22Rv1 (cell line): ENCODE data around the gene PAQR8.

Experiments used
- H3K27ac ChIP-seq: fragments of 450-650 bp; 2 replicates; pipeline ENCODE4 v1.5.1; 2017
- CTCF ChIP-seq: fragments of 450-650 bp; IDR thresholded peaks from 2 replicates; pipeline ENCODE4 v1.5.1; 2017; ENCODE audit warnings: mild to moderate bottlenecking
- ZFX ChIP-seq: fragments of 450-650 bp; IDR thresholded peaks from 2 replicates; pipeline ENCODE4 v1.6.1; 2017; ENCODE audit warnings: antibody characterized with exemption, borderline replicate concordance

The PAQR8 gene

GRCh38 chr6:52335576-52335975 lies 26.4 kb upstream of the PAQR8 start:
- no peak for TF ChIP-seq ZFX
- no peak for TF ChIP-seq CTCF
- no peak overlapping the region for H3K27ac ChIP-seq

- TF ChIP-seq ZFX (no peak), CTCF (no peak)
- no peak overlapping the region for H3K27ac ChIP-seq
These were observed 24.9 kb upstream of the PAQR8 start for GRCh38 chr6:52336919-52337561.

- no peak for TF ChIP-seq CTCF
- TF ChIP-seq ZFX: no peak
- H3K27ac ChIP-seq: no peak overlapping the region
These were observed 24.2 kb upstream of the PAQR8 start for GRCh38 chr6:52337633-52338290.

GRCh38 chr6:52340603-52340880 lies 21.4 kb upstream of the PAQR8 start:
- H3K27ac ChIP-seq: no peak overlapping the region
- no peak for TF ChIP-seq CTCF
- no peak for TF ChIP-seq ZFX

- H3K27ac ChIP-seq: no peak overlapping the region
- no peak for TF ChIP-seq ZFX
- no peak for TF ChIP-seq CTCF
These were observed 20.2 kb upstream of the PAQR8 start for GRCh38 chr6:52341561-52342260.

GRCh38 chr6:52345311-52345710 lies 16.6 kb upstream of the PAQR8 start:
- no peak overlapping the region for H3K27ac ChIP-seq
- TF ChIP-seq CTCF (no peak), ZFX (no peak)

GRCh38 chr6:52346503-52346902 lies 15.4 kb upstream of the PAQR8 start:
- no peak overlapping the region for H3K27ac ChIP-seq
- no peak for TF ChIP-seq CTCF
- TF ChIP-seq ZFX: no peak
